Anterior cingulate cortex (tissue), 58 donors: ENCODE data around the gene NRN1L.
"Not testable (repeated sequence)": the region's sequence is repeated elsewhere in the genome, so short reads cannot be mapped to it uniquely, and the experiment has no call there.

Experiments used
- DNase-seq, 58 donors: peaks; one replicate each; lab custom pipeline; 2025; lab: John Stamatoyannopoulos, UW

NRN1L gene

GRCh38 chr16:67884684-67885083 is at the start of gene NRN1L:
NRN1L (plus strand) TSS chr16:67884885; CDS start chr16:67884904, 19 bp downstream.
- DNase-seq: peak; percentile 39 to 95 (median 87)

DNA sequence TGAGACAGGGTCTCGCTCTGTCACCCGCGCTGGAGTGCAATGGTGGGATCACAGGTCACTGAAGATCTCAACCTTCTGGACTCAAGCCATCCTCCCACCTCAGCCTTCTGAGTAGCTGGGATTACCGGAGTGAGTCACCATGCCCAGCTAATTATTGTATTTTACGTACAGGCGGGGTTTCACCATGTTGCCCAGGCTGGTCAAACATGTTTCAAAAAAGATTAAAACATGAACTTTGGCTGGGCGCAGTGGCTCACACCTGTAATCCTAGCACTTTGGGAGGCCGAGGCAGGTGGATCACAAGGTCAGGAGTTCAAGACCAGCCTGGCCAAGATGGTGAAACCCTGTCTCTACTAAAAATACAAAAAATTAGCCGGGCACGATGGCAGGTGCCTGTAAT is 47.5 kb upstream of the NRN1L start:
- DNase-seq: not testable (repeated sequence)

DNA sequence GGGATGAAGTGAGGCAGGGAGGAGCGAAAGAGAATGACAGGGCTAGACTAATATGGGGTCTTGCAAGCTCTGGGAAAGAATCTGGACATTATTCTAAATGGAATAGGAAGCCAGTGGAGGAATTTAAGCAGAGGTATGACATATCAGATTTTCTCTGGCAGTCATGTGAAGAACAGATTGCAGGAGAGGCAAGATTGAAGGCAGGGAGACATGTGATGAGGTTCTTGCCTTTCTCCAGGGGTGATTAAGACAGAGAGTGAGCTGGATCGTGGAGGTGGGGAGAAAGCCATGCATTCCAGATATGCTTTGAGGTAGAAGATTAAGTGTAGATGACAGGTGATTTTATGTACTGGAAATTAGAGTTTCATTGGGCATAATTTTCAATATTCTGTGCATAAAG is 46.9 kb upstream of the NRN1L start:
- no peak for DNase-seq

DNA sequence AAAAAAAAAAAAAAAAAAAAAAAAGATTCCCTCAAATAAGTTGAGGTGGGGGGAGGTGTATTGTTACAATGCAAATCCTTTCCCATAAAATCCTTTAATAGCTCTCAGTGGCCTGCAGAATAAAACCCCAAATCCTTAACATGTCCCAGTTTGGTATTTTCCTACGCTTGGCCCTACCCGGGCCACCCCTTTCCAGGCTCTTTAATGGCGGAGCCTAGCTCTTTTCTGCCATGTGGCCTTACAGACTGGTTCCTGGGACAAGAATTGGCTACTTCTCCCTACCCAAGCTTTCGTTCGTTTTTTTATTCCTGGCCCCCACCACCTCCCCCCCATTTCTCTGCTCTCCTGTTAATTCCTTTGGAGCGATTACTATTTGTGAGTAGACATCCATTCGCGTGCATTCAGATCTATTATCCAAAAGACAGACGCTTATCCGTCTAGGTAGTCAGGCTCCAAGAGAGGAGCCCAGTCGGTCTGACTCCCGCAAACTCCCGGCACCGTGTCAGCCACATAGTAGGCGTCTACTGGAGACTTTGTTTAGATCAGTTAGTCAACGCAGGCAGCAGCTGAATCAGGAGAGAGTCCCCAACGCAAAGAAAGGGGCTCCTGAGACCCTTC is 43.4 kb upstream of the NRN1L start:
- no peak for DNase-seq

GRCh38 chr16:67841816-67842508 is 42.7 kb upstream of the NRN1L start, which contains the start of gene THAP11:
THAP11 (plus strand) TSS chr16:67842320; CDS start chr16:67842555, 235 bp downstream.
- DNase-seq: peak; percentile 45 to 100 (median 92)

DNA sequence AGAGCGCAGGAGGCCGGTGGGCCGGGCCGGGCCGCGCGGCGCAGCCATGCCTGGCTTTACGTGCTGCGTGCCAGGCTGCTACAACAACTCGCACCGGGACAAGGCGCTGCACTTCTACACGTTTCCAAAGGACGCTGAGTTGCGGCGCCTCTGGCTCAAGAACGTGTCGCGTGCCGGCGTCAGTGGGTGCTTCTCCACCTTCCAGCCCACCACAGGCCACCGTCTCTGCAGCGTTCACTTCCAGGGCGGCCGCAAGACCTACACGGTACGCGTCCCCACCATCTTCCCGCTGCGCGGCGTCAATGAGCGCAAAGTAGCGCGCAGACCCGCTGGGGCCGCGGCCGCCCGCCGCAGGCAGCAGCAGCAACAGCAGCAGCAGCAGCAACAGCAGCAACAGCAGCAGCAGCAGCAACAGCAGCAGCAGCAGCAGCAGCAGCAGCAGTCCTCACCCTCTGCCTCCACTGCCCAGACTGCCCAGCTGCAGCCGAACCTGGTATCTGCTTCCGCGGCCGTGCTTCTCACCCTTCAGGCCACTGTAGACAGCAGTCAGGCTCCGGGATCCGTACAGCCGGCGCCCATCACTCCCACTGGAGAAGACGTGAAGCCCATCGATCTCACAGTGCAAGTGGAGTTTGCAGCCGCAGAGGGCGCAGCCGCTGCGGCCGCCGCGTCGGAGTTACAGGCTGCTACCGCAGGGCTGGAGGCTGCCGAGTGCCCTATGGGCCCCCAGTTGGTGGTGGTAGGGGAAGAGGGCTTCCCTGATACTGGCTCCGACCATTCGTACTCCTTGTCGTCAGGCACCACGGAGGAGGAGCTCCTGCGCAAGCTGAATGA is 42.0 kb upstream of the NRN1L start:
- DNase-seq: peak in 55 of 58 donors; percentile 22 to 83 (median 61)

GRCh38 chr16:67843343-67843765 is 41.3 kb upstream of the NRN1L start:
- DNase-seq: peak in 1 of 58 donors; percentile 26

- DNase-seq: no peak
Measured at GRCh38 chr16:67844497-67844896, 40.2 kb upstream of the NRN1L start.

DNA sequence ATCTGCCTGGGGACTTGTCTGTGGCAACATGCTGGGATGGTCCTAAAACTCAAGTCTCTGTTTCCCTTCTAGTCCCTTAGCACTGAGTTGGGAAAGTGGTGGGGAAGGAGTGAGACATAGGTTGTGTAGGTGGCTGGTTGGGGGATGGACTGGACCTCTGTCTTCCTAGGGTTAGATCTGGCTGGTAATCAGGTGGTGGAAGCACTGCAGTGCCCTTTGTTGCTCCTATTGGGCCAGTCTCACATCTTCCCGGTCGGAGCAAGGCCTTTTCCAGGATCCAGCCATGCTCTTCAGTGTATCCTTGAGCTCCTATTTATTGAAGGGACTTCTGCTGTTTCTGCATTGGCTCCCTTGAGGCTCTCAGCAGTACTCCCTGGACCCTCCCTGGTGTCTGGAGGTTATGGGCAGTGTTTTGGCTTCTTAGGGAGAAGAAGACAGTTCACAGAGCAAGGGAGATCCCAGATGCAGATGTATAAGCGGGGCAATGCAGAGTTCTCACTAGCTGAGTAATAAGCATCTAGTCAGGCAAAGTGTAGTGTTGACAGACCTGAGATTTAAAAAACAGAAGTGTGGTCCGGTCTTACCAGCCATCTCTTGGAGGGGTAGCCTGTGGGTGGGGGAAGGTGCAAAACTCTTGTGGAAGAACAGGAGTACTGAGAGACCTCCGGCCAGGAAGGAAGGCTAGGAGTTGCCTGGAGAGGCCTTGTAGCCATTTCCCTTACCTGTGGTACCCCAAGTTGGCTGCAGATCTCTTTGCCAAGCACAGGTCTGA is 39.2 kb upstream of the NRN1L start:
- DNase-seq: no peak

DNA sequence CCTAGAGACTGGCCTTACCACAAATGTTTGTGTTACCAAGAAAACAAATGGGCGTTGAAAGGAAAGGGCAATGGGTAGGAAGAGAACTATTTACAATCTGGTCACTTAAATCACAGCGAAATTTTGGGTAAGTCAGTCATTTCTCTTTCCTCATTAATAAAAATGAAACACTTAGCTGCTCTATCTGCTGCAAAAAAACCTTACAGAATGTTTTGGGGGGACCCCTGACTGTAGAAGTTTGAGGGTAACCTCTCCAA is 38.7 kb upstream of the NRN1L start:
- DNase-seq: no peak

- DNase-seq: peak; percentile 47 to 99 (median 91)
Measured at GRCh38 chr16:67846320-67847063, 38.2 kb upstream of the NRN1L start, which contains the start of gene NUTF2. NUTF2 (plus strand) TSS chr16:67846933; CDS start chr16:67865131, 18,198 bp downstream.

- peak in 27 of 58 donors; percentile 34 to 81 (median 66) for DNase-seq
Measured at GRCh38 chr16:67847064-67847861, 37.4 kb upstream of the NRN1L start, which contains the start of gene CENPT. CENPT (minus strand) TSS chr16:67847693; CDS start chr16:67833859, 13,834 bp downstream.

DNA sequence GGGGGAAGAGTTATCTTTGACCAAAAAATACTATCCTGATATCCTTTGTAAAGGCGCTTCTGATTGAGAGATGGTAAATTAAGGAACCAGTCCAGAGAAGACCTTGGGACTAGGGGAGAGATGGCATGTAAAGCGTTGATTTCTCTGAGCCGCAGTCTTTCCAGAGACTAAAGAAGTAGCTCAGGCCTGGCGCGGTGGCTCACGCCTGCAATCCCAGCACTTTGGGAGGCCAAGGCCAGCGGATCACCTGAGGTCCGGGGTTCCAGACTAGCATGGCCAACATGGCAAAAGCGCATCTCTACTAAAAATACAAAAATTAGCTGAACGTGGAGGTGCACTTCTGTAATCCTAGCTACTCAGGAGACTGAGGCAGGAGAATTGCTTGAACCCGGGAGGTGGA is 36.6 kb upstream of the NRN1L start:
- DNase-seq: no peak

DNA sequence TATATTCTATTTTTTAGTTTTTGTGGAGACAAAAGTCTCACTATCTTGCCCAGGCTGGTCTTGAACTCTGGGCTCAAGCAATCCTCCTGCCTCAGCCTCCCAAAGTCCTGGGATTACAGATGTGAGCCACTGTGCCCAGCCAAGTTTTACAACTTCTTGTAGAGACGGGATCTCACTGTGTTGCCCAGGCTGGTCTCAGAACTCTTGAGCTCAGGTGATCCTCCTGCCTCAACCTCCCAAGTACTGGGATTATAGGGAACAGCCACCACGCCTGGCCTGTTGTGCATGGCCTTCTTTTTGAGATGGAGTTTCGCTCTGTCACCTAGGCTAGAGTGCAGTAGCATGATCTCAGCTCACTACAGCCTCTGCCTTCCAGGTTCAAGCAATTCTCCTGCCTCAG is 31.0 kb upstream of the NRN1L start:
- DNase-seq: no peak

DNA sequence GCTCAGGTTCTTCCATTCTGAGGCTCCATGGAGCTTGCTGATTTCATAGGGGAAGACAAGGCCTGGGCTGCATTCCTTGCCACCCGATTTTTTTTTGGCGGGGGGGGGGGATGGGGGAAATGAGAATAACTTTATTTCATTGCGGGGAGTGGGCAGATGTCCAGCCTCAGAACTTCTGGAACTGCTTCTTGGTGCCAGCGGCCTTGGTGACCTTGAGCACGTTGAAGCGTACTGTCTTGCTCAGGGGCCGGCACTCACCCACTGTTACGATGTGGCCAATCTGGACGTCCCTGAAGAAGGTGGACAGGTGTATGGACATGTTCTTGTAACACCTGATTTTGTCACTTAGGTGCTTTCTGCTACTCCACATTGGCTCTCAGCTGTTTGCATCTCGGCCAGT is 28.9 kb upstream of the NRN1L start:
- no peak for DNase-seq

- no peak for DNase-seq
Measured at GRCh38 chr16:67856927-67857546, 27.6 kb upstream of the NRN1L start.

GRCh38 chr16:67857547-67858233 is 27.0 kb upstream of the NRN1L start:
- peak in 5 of 58 donors; percentile 7 to 69 (median 18) for DNase-seq

GRCh38 chr16:67858500-67858899 is 26.2 kb upstream of the NRN1L start:
- DNase-seq: no peak
